Epidermal melanocyte (primary cell): ENCODE measurements around the gene FAM8A1.

Source experiments
- DNase-seq: peaks from one replicate; pipeline ENCODE4 v3.0.0; 2011; ENCODE audit warnings: low spot score; ENCODE audit not compliant: insufficient read length

FAM8A1 gene

DNA sequence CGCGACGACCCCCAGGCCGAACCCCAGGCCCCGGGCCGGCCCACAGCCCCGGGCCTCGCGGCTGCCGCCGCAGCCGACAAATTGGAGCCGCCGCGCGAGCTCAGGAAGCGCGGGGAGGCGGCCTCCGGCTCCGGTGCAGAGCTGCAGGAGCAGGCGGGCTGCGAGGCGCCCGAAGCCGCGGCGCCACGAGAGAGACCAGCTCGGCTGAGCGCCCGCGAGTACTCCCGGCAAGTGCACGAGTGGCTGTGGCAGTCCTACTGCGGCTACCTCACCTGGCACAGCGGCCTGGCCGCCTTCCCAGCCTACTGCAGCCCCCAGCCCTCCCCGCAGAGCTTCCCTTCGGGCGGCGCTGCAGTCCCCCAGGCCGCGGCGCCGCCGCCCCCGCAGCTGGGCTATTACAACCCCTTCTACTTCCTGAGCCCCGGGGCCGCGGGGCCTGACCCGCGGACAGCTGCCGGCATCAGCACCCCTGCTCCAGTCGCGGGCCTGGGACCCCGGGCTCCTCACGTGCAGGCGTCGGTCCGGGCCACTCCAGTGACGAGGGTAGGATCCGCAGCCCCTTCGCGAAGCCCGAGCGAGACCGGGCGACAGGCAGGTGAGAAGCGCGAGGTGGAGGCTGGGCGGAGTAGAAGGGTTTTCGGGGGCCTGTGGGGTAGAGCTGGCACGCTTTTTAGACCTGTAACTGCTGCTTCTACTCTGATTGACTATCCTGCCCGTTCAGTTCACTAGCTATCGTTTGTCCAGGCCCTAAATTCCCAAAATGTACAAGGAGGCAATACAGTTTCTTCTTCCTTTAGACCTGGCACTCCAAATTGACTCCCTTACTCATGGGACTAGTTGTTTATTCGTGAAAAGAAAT, 654 bp downstream of the FAM8A1 start:
- no peak for DNase-seq

DNA sequence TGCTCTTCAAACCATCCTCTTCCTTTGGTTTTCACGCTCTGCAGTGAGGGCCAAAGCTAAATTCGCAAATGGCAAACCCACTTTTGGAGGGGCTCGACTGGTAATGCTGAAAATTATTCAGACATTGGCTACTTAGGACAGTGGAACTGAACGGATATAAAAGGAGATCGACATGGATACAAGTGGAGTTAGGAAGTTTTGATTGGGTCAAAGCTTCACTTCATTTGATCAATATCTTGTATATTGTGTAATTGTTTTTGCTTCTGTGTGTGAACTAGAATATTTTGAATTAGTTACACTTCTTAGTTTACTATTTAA, 1.2 kb downstream of the FAM8A1 start:
- DNase-seq, result no peak

DNA sequence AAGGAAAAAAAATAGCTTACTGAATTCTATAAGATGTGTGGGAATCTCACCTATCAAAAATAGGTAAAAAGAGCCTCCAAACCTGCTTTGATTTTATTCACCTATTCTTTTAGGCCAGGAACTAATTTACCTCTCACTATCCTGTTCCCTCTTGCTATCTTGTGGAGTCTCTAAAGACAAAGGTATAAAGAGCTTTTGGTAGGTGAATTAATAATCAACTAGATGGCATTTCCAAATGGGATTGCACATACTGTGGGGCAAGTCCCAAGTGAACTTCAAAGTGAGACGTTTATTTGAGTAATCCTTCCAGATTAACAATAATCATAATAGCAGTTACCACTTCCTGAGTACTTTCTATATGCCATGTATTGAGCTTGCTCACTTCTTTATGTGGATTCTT, 2.8 kb downstream of the FAM8A1 start:
- no peak for DNase-seq

DNA sequence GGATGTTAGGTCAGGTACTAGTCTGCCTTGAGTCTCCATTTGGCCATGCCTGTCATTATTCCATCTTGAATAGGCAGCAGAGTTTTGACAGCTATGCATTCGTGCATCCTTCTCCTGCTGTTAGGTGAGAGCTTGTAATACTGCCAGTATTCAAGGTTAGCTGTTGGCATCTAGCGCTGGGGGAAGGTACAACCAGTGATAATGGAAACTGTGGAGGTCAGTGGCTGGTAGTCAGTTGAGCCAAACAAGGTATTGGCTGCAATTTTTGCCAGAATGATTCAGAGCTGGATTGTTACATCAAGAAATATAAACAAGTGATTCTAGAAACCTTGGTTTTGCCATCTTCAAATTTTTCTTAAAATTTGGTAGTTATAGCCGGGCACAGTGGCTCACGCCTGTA, 6.5 kb downstream of the FAM8A1 start:
- DNase-seq, result no peak

DNA sequence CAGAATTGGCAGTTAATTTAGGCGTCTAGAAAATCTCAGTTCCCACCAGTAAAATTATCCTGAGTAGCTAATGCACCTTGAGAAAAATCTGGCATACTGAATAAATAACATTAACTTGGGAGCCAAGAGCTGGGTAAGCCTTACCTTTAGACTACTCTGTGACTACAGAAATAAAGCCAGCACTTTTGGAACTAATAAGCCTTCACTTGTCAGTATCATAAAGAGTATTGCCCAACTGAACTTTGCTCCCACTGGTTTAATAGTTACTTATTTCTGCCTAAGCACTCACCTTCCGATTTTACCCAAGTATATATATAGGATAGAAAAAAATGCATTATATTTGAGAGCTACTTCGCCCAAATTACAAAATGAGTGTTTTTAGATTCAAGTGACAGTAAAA, 10.7 kb downstream of the FAM8A1 start:
- no peak for DNase-seq

DNA sequence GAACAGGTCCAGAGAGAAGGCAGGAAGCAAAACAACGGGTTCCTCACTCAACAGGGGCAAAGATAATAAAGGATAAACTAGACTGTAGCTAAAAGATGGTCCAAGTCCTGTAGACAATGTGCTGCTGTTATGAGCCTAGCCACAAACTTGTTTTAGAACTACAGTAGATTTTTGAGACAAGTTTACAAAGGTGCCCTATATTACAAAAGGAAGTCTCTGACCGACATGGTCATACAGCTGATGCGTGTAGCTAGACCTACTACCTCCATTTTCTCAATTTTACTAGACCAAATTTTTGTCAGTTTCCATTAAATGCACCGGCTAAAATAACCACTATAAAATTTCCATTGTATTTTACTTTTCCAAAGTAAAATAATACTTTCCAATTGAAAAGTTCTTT, 11.9 kb downstream of the FAM8A1 start:
- DNase-seq, result no peak

DNA sequence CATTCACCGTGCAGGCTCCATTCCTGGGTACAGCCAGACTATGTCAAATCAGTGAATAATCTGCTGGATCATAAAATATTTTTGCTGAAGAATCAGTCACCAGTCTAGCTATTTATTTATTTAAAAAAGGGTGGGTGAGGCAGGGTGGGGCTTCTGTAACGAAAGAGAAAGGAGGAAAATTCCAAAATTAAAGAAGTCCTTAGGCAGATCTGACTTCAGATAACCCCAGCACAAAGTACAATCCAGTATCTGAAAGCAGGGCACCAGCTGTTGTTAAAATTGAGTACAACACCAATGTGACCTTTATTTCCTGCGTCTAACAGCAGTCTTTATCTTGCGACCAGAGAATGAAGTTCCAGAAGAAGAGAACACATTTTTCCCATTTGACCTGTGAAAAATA, 15.7 kb downstream of the FAM8A1 start:
- no peak for DNase-seq

DNA sequence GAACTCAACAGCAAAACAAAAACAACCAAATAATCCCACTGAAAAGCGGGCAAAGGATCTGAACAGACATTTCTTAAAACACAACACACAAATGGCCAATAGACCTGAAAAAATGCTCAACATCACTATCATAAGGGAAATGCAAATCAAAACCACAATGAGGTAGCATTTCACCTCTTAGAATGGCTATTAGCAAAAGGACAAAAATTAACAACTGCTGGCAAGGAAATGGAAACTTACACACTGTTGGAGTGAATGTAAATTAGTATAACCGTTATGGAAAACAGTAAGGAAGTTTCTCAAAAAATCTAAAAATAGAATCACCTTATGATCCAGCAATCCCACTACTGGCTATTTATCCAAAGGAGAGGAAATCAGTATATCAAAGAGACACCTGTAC, 20.9 kb downstream of the FAM8A1 start:
- no peak for DNase-seq

DNA sequence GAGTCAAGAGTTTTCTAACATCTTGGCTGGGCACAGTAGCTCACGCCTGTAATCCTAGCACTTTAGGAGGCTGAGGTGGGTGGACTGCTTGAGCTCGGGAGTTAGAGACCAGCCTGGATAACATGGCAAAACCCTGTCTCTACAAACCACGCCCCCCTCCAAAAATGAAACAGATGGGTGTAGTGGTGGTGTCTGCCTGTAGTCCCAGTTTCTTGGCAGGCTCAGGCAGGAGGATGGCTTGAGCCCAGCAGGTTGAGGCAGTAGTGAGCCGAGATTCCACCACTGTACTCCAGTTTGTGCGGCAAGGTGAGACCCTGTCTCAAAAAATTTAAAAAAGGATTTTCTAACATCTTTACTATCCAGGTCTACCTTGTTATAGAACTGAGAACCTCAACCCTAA, 22.0 kb downstream of the FAM8A1 start:
- no peak for DNase-seq

DNA sequence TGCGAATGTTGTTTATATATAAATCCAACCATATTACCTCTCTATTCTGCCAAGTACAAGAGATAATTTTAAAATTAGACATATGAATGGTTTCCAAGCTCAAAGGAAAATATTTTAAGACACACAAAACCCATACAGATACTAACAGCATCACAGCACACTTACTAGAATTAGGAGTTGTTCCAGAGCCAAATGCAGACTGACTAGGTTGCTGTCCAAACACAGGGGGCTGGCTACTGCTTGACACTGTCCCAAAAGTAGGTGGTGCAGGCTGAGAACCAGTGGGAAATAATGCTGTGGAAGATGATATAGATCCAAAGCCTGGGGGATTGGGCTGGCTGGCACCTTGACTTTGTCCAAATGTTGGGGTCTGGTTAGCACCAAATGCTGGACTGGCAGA, 24.3 kb downstream of the FAM8A1 start:
- DNase-seq, result no peak

DNA sequence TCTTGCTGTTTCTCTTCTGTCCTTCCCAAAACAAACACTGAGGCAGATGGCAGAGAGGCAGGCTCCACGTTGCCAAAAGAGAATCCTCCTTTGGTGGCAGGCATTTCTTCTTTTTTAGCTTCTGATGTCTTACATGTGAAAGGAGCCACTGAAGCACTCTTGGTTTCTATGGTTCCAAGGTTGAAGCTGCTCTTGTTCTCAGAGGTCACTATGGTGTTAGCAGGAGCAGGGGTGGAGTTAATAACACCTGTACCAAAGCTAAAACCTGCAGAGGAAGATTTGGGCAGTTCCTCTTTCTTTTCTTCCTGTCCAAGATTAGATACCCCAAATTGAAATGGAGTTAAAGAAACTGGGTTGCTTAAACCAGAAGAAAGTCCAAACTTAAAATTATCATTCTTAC, 28.8 kb downstream of the FAM8A1 start:
- DNase-seq, result no peak

DNA sequence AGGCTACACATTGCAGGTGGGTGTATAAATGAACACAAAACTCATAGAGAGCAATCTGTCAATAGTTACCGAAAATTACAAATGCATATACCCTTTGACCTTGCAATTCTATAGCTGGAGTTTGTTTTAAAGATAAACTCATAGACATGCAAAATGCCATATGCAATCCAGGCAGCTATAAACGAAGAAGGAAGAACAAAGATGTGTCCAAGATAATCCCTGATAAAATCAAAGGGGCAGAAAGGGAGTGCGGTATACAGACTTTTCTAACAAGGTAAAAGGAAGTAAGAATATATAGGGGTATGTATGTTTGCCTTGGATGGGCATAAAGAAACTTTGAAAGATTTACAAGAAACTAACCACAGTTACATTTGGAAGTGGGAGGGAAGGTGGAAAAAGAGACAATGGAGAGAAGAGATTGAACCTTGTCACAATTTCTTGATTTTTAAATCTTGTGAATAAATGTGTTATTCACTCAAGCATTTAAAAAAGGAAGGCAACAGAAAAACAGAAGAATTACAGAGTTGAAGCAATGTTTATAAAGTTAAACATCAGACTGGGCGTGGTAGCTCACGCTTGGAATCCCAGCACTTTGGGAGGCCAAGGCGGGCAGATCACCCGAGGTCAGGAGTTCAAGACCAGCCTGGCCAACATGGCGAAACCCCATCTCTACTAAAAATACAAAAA, 29.9 kb downstream of the FAM8A1 start:
- no peak for DNase-seq

DNA sequence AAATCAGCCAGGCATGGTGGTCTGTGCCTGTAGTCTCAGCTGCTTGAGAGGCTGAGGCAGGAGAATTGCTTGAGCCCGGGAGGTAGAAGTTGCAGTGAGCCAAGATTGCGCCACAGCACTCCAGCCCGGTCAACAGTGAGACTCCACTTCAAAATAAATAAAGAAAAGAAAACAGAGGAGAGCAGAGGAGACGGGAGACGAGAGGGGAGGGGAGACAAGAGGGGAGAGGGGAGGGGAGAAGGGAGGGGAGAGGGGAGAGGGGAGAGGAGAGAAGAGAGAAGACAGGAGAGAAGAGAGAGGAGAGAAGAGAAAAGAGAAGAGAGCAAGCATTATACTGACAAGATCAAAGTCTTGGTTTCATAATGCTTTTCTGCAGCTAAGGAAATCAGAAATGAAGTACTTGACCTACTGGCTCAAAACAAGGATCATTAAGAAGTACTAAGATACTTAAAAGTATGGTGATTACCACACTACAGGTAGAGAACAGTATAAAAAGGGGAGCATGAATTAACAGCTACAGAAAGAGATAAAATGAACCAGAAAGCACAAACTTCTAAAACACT, 30.5 kb downstream of the FAM8A1 start:
- no peak for DNase-seq

DNA sequence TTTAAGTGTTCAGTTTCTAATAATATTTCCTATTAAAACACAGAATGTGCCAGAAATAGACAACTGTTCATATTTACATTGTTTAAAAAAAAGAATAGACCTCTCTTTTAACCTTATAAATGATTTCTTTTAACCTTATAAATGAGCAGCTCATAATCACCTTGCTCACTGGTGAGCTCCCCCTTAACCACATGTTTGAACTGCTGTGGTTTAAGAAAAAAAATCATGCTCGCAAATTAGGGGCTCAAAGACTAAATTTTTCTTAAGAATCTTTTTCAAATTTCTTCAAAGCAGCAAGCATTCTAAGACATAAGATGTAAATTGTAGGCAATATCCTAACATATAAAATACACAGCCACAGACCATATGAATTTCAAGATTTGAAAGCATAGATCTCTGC, 32.8 kb downstream of the FAM8A1 start:
- no peak for DNase-seq

DNA sequence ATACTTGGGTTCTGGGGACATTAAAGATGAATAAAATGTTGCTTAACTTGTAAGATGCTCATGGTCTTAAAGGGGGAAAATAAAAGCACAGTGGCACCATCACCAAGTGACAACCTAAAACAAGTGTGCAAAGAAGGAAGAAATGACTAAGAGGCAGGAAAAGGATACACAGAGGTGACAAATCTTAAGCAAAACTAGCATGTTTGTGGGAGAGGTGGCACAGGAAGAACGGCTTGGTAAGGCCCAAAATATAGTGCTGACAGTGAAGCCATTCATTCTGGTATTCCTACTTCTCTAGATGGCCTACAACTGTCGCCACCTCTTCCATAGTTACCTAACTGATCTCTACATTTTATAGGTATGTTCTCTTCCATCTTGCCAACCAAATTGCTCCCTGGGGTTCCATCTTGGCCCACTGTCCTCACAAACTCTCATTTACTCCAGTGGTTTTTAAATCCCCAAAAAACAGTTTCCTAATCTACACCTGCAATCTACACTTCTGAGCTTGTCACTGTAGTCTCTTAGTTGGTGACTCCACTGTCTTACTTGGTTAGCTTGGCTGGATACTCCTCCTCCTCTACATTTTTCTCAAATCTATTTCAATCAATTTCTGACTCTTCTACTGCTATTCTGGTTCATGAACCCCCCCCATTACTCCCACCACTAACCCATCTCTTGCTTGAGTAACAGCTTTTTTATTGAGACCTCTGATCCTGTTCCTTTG, 33.5 kb downstream of the FAM8A1 start:
- no peak for DNase-seq

DNA sequence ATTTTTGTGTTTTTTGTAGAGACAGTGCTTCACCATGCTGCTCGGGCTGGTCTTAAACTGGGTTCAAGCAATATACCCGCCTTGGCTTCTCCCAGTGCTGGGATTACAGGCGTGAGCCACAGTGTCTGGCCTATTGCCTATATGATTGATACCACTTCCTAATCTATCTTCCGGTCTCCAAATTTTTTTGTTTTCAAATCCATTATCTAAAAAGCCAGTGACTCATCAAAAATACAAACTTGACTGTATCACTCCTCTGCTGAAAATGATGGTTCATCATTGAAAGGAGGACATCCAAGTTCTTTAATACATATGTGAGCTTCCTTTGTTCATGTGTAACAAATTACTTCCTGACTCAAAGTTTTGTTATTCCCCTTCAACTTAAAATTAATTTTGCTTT, 35.5 kb downstream of the FAM8A1 start:
- DNase-seq, result no peak

DNA sequence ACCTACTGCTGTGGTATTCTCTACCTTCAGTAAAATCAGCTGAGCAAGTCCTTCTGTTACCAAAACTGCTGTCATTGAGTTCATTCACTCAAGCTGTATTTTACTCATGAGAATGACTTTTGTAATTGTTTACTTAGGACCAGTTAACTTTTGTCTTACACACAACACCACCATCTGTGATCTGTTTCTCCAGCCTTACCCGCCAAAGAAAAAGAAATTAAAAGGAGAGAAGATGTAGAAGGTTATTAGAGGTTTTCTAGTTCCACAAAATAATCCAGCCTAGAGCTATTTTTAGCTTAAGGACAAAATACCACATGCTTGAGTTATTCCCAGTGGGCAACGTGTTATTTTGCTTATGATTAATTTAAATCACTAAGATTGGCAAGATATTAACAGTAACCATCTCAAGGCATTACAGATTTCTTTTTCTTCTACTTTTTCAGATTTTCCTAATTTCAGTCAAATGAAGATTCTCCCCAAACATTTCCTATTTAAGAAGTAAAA, 38.2 kb downstream of the FAM8A1 start:
- DNase-seq, result no peak

DNA sequence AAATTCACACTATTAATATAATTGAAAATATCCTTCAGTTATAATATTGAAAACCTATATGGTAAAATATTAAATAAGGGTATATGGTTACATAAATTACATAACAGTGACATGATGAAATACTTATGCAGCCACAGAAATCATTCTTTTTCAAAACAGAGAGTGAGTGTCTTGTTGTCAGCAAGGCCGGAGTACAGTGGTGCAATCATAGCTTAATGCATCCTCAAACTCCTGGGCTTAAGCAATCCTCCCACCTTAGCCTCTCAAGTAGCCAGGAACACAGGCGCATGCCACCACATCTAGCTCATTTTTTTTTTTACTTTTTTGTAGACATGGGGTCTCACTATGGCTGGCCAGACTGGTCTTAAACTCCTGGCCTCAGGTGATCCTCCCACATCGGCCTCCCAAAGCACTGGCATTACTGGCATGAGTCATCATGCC, 40.4 kb downstream of the FAM8A1 start:
- DNase-seq, result no peak

DNA sequence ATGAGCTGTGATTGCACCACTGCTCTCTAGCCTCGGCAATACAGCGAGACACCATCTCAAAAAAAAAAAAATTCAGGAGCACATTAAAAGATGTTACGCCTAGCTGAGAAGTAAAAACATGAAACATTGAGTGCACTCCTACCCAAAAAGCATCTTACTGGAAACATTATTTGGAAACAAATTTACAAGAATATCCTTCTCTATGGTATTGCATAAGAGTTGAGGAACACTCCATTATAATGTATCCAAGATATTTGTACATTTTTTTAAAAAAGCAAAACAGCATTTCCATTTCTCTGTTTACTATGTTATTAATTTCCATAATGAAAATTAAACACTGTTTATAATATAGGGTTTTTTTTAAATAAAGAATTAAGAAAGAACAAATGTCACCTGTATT, 48.6 kb downstream of the FAM8A1 start:
- no peak for DNase-seq

DNA sequence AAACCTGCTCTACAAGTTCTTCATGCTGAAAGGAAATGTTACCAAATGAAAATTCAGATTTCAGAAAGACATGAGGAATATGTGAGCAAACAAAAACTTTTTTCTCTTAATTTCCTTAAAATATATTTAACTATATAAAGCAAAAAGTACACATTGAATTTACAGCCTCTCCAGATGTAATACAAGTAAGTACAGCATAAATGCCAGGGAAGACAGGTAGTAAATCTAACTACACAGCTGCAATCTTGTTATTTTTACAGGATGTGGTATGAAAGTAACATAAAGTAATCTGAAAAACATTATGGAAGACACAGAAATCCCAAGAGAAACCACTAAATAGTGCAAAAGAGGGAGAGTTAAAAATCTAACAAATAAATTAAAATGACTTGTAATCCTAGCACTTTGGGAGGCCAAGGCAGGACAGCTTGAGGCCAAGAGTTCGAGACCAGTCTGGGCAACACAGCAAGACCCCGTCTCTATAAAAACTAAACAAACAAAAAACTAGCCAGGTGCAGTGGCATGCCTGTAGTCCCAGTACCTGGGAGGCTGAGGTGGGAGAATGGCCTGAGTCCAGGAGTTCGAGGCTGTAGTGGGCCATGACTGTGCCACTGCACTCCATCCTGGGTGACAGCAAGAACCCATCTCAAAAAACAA, 50.7 kb downstream of the FAM8A1 start:
- DNase-seq, result no peak

DNA sequence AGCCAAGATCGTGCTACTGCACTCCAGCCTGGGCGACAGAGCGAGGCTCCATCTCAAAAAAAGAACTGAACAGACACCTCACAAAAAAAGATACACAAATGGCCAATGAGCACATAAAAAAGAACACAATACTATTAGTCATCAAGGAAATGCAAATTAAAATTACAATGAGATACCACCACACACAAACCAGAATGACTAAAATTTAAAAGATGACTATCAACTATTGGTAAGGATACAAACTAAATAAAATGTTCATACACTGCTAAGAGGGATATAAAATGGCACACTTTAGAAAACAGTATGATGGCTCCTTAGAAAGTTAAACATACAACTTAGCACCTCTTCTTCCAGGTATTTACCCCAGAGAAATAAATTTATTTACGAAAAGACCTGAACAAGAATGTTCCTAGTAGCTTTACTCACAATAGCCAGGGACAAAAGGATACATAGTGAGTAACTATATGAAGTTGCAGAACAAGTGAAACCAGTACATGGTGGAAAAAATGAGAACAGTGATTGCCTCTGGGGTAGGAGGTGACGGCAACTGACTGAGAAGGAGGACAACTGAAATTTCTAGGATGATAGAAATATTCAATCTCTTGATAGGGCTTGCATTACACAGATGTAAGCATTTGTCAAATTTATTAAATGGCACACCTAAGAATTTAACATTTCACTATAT, 53.2 kb downstream of the FAM8A1 start:
- DNase-seq, result no peak
